Measurements from ENCODE around the gene SLC22A17.
"Not testable (repeated sequence)": the region's sequence is repeated elsewhere in the genome, so short reads cannot be mapped to it uniquely, and the experiment has no call there.

Gene SLC22A17
- 1.2 to 4.4 (median 2.3) reads per million in 4 experiments for total RNA-seq

DNA sequence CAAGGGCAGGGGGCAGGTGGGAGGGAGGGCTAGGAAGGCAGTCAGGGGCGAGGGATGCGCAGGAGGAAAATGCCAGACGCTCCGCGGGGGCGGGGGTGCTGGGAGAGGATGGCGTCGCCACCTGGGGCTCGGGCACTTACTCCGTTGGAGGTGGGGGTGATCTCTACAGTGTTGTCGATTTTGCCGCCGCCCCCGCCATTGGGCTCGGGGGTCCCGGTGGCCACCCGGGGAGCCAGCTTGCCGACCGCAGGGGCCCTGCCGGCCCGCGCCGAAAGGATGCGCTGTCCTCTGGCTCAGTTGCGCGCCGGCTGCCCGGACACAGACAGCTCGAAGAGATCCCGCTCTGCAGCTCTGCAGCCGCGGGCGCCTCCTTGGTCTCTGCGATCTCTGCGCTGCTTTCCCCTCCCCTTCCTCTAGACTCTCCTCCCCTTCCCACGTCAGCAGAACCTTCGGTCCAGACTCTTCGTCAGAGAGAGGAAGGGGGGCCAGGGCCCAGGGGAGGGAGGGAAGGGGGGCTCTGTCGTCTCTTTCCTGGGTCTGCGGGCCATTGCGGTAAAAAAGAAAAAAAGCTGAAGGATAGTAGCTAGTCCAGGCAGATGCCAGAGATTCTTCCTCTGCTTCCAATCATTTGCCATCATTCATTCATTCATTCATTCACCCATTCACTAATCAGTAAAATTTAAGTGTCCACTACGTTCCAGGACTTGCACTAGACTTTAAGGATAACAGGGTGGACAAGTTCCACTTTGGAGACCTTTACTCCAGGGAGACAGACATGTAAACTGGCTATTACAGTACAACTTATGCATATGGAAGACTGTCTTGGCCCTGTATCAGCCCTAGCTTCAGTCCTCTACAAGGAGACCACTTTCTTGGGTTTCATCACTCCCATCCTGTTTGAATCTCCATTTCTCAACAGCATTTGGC, at the start of gene SLC22A17:
Gene SLC22A17 (minus strand): TSS at position 382 of the 927 bp plus-strand sequence.
- peak; percentile 40 for DNase-seq

DNA sequence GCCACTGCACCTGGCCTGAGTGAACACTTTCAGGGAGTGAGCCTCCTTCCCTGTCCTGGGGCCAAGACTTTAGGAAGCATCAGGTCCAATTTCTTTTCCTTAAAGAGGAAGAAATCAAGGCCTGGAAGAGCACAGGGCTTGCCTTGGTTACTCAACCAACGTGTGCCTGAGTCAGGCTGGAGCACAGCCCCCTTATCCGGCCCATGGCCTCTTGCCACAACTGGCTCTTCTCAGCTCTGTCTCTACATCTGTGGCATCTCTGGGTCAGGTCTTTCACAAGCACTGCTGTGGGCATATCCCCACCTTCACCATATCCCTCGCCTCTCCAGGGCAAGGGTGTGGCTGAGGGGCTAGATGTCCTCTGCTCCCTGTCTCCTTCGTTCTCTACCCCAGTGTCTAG, 48.6 kb upstream of the SLC22A17 start:
- DNase-seq = no peak

DNA sequence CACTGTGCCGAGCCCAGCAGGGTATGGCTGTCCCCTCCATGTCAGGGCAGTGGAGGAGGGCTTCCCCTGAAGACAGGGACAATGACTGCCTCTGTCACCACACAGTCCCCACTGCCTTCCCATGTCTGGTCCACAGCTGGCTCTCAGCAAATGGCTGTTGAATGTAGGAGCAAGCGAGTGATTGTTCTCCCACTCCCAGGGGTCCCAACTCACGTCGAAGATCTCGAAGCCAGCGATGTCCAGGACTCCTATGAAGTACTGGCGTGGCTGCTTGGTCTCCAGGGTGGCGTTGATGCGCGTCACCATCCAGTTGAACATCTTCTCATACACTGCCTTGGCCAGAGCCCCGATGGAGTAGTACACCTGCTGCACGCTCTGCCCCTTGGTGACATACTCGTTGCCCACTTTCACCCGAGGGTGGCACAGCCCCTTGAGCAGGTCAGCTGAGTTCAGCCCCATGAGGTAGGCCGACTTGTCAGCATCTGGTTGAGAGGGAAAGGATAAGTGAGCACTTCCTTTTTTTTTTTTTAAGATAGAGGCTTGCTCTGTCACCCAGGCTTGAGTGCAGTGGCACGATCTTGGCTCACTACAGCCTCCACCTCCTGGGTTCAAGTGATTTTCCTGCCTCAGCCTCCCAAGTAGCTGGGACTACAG, 47.9 kb upstream of the SLC22A17 start:
- DNase-seq = not testable (repeated sequence)

DNA sequence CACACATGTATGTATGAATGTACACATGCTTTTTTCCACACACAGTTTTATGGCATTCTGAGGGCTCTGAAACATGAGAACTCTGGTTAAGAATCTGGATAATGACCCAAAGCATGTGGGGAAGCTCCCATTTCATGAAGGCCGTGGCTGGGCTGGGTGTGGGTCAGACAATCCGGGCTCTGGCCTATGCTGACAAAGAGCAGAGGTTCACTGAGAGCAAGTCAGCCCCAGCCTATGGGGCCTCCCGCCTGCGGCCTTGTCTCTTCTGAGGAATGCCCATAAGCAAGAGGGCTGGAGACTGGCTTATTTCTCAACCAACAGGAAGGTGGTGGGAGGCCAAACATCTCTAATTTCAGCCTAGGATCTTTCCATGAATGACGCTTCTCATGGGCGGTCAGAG, 46.9 kb upstream of the SLC22A17 start:
- DNase-seq = no peak

DNA sequence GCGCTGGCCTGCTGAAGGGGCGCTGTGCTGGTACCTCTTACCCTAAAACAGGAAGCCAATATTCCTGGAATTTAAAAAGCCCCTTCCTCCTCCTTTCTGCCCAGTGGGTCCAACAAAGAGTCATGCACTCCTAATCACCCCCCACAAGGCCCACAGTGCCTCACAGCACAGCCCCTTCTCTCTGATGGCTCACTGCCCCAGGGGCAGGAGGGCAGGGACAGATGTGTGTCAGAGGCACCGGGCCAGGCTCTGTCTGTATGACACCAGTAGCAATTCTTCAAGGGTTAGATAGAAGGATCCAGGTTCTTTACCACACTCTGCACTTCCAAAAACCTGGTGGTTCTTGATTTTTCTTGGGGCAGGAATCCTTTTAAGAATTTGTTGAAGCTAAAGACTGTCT, 46.4 kb upstream of the SLC22A17 start:
- no peak for DNase-seq

DNA sequence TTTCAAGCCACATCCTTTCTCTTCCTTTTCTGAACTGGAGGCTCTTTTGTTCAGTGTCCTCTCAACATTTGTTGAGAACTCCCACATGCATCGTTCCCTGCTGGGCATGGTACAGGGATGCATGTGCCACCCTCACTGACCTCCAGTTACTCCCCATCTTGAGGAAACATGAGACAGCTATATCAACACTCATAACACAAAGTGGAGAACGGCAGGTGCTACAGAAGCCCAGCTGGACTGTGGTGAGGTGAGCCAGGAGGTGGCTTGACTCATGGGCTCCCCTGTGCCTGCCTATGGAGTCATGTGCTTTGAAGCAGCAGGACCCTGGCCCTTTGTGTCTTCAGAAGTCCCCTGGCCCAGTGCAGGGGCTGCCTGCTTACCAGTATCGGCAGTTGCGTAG, 45.7 kb upstream of the SLC22A17 start:
- no peak for DNase-seq

DNA sequence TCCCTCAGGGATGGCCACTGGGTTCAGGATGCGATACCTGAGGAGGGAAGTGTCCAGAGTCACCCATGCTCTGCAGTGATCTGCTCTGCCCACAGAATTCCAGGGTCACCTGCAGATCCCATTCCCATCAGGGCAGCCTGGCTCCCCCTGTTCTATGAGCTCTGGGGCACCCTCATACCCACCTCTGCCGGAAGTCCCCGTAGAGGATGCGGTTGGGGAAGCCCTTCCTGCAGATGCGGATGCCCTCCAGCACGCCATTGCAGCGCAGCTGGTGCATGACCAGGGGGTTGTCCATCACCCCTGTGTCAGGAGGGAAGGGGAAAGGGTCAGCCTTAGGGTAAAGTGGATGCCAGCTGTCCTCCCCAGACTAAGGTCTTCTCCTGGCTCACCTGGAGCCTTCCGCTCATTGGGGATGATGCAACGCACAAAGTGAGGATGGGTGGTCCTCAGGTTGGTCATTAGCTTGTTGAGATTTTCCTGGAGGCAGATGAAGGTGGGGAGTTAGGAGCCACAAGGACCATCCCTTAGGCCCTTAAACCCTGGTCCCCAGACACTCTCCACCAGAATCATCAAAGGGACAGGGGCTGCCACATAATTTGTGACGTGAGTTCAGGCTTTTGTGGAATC, 44.2 kb upstream of the SLC22A17 start:
- no peak for DNase-seq

DNA sequence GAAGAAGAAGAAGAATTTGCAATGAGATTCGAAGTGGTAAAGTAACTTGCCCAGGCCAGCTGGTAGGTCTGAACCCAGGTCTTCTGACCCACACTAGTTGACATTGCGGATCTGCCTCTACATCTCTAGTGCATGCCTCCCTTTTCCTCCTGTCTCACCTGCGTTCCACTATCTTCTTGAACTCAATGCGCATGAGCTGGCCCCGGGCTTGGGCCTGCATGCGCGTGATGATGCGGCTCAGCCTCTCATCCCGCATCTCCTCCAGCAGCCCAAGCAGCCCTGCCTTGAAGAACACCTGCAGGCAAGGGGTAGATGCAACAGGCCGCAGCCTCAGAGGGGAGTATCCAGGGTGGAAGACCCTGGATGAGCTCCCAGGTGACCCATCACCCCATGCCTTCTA, 43.4 kb upstream of the SLC22A17 start:
- no peak for DNase-seq

DNA sequence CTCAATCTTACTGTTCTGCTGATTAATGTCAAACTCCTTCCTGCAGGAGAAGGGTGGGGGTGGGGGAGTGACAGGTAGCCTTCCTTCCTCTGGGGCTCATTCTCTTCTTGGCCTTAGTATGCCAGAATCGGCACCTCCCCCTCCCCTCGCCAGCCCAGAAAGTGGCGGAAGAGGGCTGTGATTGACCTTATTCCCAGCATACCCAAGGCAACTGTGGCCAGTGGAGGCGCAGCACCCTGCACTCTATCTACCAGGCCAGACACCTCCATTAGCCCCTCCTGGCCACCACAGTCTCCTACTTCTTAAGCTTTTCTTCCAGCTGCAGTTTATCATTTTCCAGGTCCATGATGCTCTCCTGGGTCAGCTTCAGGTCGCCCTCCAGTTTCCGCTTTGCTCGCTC, 39.9 kb upstream of the SLC22A17 start:
- no peak for DNase-seq

DNA sequence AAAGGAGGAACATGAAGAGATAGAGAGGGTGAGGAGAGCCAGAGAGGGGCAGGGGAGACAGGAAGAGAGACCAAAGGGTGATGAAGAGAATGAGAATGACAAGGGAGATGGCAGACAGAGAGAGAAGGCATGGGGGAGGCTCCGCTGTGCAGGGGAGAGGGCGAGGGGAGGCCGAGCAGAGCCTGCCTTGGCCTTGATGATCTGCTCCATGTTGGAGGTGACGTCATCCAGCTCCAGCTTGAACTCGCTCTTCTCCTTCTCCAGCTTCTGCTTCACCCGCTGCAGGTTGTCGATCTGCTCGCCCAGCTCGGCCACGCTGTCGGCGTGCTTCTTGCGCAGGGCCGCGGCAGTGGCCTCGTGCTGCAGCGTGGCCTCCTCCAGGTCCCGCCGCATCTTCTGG, 37.2 kb upstream of the SLC22A17 start:
- DNase-seq = not testable (repeated sequence)

DNA sequence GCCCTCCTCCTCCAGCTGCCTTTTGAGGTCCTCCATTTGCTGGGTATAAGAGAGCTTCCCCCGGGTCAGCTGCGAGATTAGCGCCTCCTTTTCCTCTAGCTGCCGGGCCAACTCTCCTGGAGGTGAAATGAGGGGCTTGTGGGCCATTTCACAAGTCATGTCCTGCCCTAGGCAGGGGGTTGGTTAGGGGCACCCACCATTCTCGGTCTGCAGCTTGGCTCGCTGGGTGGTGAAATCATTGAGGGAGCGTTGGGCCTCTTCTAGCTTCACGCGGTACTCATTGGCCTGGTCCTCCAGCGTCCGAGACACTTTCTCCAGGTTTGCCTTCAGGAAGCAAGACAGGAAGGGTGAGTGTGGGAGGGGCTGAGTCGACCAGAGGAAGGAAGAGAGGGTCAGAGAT, 36.7 kb upstream of the SLC22A17 start:
- no peak for DNase-seq

DNA sequence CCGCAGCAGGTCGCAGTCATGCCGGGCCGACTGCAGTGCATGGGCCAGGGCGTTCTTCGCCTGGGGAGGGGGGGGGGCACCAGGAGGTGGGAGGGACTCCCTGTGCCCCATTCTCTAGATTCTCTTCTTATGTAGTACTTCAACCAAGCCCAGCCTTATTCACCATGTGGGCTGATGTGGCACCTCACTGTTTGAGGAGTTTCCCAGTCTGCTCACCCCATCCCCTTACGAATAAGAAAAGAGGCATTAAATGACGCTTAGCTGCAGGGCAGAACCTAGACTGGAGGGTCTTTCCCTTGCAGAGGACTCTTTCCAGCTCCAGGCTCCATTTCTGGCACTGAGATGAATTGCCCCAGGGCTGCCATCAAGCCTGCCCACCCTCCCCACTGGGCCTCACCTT, 36.3 kb upstream of the SLC22A17 start:
- no peak for DNase-seq

DNA sequence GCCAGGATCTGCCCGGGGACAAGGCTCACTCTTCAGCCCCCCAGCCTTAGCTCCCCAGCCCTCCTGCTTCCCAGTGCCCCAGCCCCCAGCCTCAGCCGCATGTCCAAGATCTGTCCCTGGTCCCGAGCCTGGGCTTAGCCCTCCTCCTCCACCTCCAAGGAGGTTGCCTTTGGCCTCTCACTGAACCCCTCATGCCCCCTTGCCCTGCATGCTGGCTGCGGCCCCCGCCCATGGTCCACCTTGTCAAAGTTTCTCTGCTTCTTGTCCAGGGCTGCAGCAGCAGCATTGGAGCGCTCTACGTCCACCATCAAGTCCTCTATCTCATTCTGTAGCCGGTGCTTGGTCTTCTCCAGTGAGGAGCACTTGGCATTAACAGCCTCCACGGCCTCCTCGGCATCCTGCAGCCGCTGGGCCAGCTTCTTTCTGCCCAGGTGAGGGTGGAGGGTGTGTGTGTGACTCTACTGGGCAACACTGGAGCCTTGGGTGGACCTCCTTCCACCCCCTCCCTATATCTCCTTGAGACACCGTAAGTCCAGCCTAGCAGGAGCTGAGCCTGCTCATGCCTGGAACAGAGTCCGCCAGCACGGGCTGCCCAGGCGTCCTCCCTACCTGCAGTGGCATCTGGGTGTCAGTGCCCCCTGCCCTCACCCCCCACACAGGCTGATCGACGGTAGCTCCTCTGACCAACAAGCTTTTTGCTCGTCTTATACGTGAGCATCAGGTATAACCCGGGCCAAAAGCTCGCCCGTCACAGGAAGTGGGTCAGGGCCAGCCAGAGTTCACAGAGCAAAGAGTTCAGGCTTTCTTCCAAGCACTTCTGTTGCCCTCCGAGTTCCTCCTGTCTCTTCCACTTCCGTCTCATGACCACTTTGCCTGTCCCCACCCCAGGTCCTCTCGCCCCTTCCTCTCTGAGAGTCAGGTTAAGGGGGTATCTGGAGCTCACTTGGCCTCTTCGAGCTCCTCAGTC, 35.5 kb upstream of the SLC22A17 start:
- no peak for DNase-seq

DNA sequence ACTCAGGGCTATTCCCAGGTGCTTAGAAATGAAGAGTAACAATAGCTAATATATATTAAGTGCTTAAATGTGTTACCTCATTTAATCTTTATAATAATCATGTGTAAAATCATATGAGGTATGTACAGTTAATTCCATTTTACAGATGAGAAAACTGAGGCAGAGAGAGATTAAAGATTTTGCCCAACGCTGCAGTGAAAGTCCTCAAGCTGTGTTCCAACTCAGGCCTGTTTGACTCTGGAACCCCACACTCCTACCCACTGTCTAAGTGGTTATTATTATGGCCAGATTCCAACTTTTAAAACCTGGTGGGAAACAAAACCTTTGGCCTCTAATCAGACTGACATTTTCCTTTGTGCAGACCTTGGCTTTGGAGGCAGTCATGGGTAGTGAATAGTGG, 34.3 kb upstream of the SLC22A17 start:
- DNase-seq = no peak

DNA sequence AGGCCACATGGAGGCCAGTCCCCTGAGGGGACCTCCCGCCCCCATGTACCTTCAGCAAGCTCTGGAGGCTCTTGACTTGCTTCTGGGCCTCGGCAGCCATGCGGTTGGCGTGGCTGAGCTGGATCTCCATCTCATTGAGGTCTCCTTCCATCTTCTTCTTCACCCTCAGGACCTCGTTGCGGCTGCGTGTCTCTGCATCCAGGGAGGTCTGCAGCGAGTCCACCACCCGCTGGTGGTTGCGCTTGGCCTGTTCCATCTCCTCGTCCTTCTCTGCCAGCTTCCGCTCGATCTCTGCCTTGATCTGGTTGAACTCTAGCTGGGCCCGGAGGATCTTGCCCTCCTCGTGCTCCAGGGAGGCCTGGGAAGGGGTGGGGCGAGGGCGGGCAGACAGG, 33.6 kb upstream of the SLC22A17 start:
- DNase-seq = not testable (repeated sequence)

DNA sequence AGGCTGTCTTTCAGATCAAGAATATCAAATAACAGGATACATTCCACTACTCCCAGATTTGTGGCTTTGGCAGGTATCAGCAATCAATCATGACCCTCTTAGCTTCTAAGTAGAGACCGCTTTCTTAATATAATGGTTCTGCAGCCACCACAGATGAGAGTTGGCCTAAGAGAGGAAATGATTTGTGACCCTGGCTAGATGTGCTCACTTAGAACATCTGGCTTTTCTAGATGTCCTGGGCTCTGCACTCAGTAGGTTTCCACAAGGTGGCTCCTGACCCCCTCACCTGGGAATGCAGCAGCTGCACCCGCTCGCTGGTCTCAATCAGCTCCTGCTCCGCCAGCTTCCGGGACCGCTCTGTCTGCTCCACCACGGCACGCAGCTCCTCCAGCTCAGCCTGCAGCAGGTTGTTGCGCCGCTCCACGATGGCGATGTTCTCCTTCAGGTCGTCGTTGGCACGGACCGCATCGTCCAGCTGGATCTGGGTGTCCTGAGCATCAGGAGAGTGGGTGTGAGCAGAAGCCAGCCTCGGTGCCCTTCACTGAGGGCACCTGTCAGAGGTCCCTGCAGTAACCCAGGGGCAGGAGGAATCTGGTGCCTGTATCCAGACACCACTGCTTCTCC, 33.1 kb upstream of the SLC22A17 start:
- no peak for DNase-seq

DNA sequence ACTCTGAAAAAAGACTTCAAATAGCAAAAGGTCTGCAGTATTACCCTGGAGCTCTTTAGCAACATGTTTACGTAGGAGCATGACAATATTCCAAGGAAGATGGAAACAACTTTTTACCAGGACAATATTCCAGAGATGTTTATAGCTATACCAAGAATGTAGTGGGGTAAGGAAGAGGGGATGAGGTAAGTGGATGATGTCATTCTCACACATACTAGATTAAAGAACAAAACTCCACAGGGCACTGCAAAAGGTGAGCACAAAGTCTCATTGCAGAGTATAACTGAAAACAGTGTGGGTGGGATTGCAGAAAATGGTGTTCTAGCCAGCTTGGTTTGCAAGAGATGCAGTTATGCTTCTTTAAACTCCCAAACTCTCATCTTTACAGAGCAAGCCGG, 32.6 kb upstream of the SLC22A17 start:
- no peak for DNase-seq

DNA sequence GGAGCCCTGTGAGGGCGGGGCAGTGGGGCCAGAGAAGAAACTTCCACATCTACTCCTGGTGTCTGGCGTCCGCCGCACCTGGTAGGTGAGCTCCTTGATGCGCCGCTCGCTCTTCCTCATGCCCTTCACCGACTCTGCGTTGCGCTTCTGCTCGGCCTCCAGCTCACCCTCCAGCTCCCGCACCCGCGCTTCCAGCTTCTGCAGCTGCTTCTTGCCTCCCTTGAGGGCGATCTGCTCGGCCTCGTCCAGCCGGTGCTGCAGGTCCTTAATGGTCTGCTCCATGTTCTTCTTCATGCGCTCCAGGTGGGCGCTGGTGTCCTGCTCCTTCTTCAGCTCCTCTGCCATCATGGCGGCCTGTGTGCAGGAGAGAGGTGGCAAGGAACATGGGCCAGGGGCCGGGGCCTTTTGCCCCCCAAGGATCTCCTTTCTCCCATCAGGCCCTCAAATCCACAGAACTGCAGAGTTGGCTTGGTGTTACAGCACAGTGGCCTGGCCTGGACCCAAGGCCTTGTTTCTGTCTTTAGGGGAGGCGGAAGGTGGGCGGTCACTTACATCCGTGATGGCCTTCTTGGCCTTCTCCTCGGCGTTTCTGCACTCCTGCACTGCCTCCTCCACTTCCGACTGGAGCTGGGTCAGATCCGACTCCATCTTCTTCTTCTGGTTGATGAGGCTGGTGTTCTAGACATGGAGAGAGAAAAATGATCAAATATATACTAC, 31.8 kb upstream of the SLC22A17 start:
- DNase-seq = no peak

DNA sequence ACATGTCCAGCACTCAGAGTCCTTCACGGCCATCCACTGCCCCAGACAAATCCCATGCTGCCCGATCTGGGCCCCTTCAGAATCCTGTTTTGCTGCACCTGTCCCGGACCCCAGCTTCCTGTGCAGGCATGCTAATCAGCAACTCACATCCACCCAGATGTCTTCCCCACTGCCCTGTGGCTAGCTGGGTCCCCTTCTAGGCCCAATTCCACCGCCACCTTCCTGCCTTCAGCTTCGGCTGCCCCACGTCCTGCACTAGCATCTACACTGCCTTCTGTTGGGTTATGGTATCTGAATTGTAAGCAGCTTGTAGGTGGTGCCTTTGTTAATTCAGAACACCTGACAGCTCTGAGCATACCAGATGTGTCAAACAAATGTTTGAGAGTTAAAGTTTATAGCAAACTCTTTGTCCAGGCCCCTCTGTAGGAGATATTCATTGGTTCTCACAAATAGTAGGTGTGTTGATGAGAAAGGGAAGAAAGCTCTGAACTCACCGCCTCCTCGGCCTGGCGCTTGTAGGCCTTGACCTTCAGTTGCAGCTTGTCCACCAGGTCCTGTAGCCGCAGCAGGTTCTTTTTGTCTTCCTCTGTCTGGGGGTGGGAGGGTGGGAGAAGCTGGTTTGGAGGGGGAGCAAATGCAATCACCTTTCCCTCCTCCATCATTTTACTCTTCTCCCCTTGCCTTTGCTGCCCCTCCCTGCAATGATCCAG, 30.2 kb upstream of the SLC22A17 start:
- no peak for DNase-seq

DNA sequence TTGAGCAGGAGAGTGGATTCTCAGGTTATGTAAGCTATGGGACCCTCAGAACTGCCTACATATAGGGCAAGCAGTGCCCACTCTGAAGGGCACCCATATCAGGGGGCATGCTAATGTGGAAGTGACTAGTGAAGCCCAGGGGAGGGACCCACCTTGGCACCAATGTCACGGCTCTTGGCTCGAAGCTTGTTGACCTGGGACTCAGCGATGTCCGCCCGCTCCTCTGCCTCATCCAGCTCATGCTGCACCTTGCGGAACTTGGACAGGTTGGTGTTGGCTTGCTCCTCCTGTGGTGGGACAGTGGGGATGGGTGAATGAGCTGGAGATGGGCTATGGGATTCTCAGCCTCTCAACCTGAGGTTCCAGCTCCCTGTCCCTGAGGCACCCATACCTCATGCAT, 29.6 kb upstream of the SLC22A17 start:
- DNase-seq = no peak

DNA sequence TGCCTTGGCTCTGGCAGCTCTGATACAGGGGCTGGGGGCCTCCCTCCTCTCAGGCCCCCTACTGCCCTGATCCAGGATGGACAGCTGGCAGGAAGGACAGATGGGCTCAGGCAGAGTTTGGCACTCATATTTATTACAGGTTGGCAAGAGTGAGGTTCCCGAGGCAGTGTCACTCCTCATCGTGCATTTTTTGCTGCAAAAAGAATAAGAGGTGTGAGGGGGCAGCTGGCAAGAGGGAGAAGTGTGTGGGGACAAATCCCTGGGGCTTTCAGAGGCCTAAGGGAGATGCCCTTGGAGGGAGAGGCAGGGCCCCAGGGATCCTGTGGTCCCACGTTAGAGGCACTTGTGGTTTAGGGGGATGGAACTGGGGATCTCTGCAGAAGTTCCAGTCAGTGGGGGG, 29.2 kb upstream of the SLC22A17 start:
- DNase-seq = no peak

Data from effector CD8-positive, alpha-beta T cell (primary cell).